Gastrocnemius medialis (tissue), 4 donors: ENCODE data around the gene CDC20.

Experiments used
- CTCF ChIP-seq, 5 experiments: fragments of 450-650 bp in 3 of 5; fragments of 200-600 bp in 2 of 5; sonication (generic) in 2 of 5; IDR thresholded peaks in 4 of 5; conservative IDR thresholded peaks in 1 of 5; 1 replicate in 4 of 5; 2 replicates in 1 of 5; pipeline ENCODE4 v1.5.1; 2016 to 2019; ENCODE audit warnings: antibody characterized with exemption in 5 of 5, mild to moderate bottlenecking in 3 of 5, moderate library complexity in 3 of 5
- POLR2A ChIP-seq, 2 donors: fragments of 450-650 bp; IDR thresholded peaks; one replicate each; pipeline ENCODE4 v1.6.1; 2017; ENCODE audit warnings: antibody characterized with exemption in 2 of 2, mild to moderate bottlenecking in 2 of 2, moderate library complexity in 2 of 2

GRCh38 chr1:43383449-43383848, 24.7 kb downstream of the CDC20 start:
- TF ChIP-seq CTCF (IDR thresholded peaks at IDR 0.05 in 4 of 5, conservative IDR thresholded peaks at IDR 0.05 in 1 of 5) (peak in 2 of 5 experiments; percentile 8 to 26), POLR2A (IDR thresholded peaks at IDR 0.05) (no peak)
